ENCODE measurements around the gene RCBTB1. TPM values are rescaled to one million over a fixed set of nuclear protein-coding genes. Genes with fewer than 3 reads are reported as not detected.
A peak's percentile ranks its signal among the peaks of the same experiment; 100 is the strongest.

RCBTB1 gene
- total RNA-seq, 3 donors from 2014 or later (not counting 1 experiment from before 2014, with no cell fraction given), result 19.7 to 28.5 (median 28.4) TPM

GRCh38 chr13:49516467-49516866 is 68.9 kb downstream of the RCBTB1 start:
- no peaks in the 10 kb centered on the region for H3K27me3 Mint-ChIP-seq (ENCODE audit: low read depth in 2 of 2)
- H3K36me3 ChIP-seq (ENCODE audit: control insufficient read depth, insufficient read depth, low read length), result peaks cover 69% of the 10 kb centered on the region
- peaks cover 21% of the 10 kb centered on the region for H3K36me3 Mint-ChIP-seq
- no peaks in the 10 kb centered on the region for H3K9me3 ChIP-seq (ENCODE audit: control insufficient read depth, insufficient read depth, low read length)
- H3K27ac Mint-ChIP-seq, result peak overlapping the region in 1 of 2 donors; percentile 40
- no peaks in the 10 kb centered on the region for H3K4me1 ChIP-seq (ENCODE audit: control insufficient read depth, insufficient read depth, low read length)
- no peak for DNase-seq
- no peak overlapping the region for H3K27ac ChIP-seq (ENCODE audit: low read length)
- peaks cover 20 to 21% of the 10 kb centered on the region in 2 donors for H3K4me1 Mint-ChIP-seq
- no peaks in the 10 kb centered on the region for H3K9me3 Mint-ChIP-seq
- WGBS (ENCODE audit: insufficient coverage), result 96% methylated on average over 5 of the region's 5 CpGs
- no peaks in the 10 kb centered on the region for H3K27me3 ChIP-seq (ENCODE audit: control insufficient read depth, insufficient read depth, low read length)
- ATAC-seq, result no peak
- intact Hi-C loops (cut with micrococcal nuclease), result no loop called here
- no peak overlapping the region for H3K4me3 Mint-ChIP-seq
- no peak overlapping the region for H3K4me3 ChIP-seq (ENCODE audit: low read length)
- TF ChIP-seq CTCF (IDR thresholded peaks at IDR 0.05), result no peak

GRCh38 chr13:49512578-49512977 is 72.8 kb downstream of the RCBTB1 start:
- ATAC-seq, result no peak
- 96% methylated on average over 2 of the region's 2 CpGs for whole genome bisulfite sequencing (ENCODE audit: insufficient coverage)
- H3K4me3 Mint-ChIP-seq, result no peak overlapping the region
- no peak for TF ChIP-seq CTCF (IDR thresholded peaks at IDR 0.05)
- no peak overlapping the region for H3K4me3 ChIP-seq (ENCODE audit: low read length)
- H3K4me1 Mint-ChIP-seq, result peaks cover 29 to 37% of the 10 kb centered on the region in 2 donors
- DNase-seq, result no peak
- peak overlapping the region; percentile 22 to 34 for H3K27ac Mint-ChIP-seq
- H3K9me3 ChIP-seq (ENCODE audit: control insufficient read depth, insufficient read depth, low read length), result no peaks in the 10 kb centered on the region
- H3K27me3 ChIP-seq (ENCODE audit: control insufficient read depth, insufficient read depth, low read length), result no peaks in the 10 kb centered on the region
- no peaks in the 10 kb centered on the region for H3K27me3 Mint-ChIP-seq (ENCODE audit: low read depth in 2 of 2)
- H3K36me3 Mint-ChIP-seq, result peaks cover 6% of the 10 kb centered on the region
- peaks cover 50% of the 10 kb centered on the region for H3K36me3 ChIP-seq (ENCODE audit: control insufficient read depth, insufficient read depth, low read length)
- H3K4me1 ChIP-seq (ENCODE audit: control insufficient read depth, insufficient read depth, low read length), result no peaks in the 10 kb centered on the region
- H3K27ac ChIP-seq (ENCODE audit: low read length), result no peak overlapping the region
- no peaks in the 10 kb centered on the region for H3K9me3 Mint-ChIP-seq
- intact Hi-C loops (cut with micrococcal nuclease), result no loop called here

GRCh38 chr13:49503951-49504350 is 81.4 kb downstream of the RCBTB1 start:
- H3K36me3 Mint-ChIP-seq, result no peaks in the 10 kb centered on the region
- no peak overlapping the region for H3K27ac Mint-ChIP-seq
- no peak for DNase-seq
- no peak overlapping the region for H3K4me3 ChIP-seq (ENCODE audit: low read length)
- no peak overlapping the region for H3K27ac ChIP-seq (ENCODE audit: low read length)
- no peaks in the 10 kb centered on the region for H3K9me3 Mint-ChIP-seq
- no peak overlapping the region for H3K4me3 Mint-ChIP-seq
- peaks cover 14% of the 10 kb centered on the region for H3K36me3 ChIP-seq (ENCODE audit: control insufficient read depth, insufficient read depth, low read length)
- no peaks in the 10 kb centered on the region for H3K9me3 ChIP-seq (ENCODE audit: control insufficient read depth, insufficient read depth, low read length)
- no peaks in the 10 kb centered on the region for H3K27me3 Mint-ChIP-seq (ENCODE audit: low read depth in 2 of 2)
- peaks cover 39 to 47% of the 10 kb centered on the region in 2 donors for H3K4me1 Mint-ChIP-seq
- no peaks in the 10 kb centered on the region for H3K27me3 ChIP-seq (ENCODE audit: control insufficient read depth, insufficient read depth, low read length)
- ATAC-seq, result no peak
- intact Hi-C loops (cut with micrococcal nuclease), result no loop called here
- H3K4me1 ChIP-seq (ENCODE audit: control insufficient read depth, insufficient read depth, low read length), result no peaks in the 10 kb centered on the region
- TF ChIP-seq CTCF (IDR thresholded peaks at IDR 0.05), result no peak
- WGBS (ENCODE audit: insufficient coverage), result 100% methylated on average over 3 of the region's 3 CpGs

GRCh38 chr13:49502954-49503353 is 82.4 kb downstream of the RCBTB1 start:
- no peaks in the 10 kb centered on the region for H3K36me3 Mint-ChIP-seq
- intact Hi-C loops (cut with micrococcal nuclease), result no loop called here
- Histone ChIP-seq H3K9me3 (ENCODE audit: control insufficient read depth, insufficient read depth, low read length) (no peaks in the 10 kb centered on the region), H3K36me3 (ENCODE audit: control insufficient read depth, insufficient read depth, low read length) (peaks cover 14% of the 10 kb centered on the region), H3K4me1 (ENCODE audit: control insufficient read depth, insufficient read depth, low read length) (no peaks in the 10 kb centered on the region), H3K27ac (ENCODE audit: low read length) (no peak overlapping the region), H3K4me3 (ENCODE audit: low read length) (no peak overlapping the region), H3K27me3 (ENCODE audit: control insufficient read depth, insufficient read depth, low read length) (no peaks in the 10 kb centered on the region)
- 72% methylated on average over 9 of the region's 9 CpGs for WGBS (ENCODE audit: insufficient coverage)
- no peak for TF ChIP-seq CTCF (IDR thresholded peaks at IDR 0.05)
- H3K9me3 Mint-ChIP-seq, result no peaks in the 10 kb centered on the region
- H3K4me3 Mint-ChIP-seq, result no peak overlapping the region
- peak overlapping the region in 1 of 2 donors; percentile 74 for H3K27ac Mint-ChIP-seq
- peaks cover 45 to 55% of the 10 kb centered on the region in 2 donors for H3K4me1 Mint-ChIP-seq
- ATAC-seq, result no peak
- DNase-seq, result no peak
- no peaks in the 10 kb centered on the region for H3K27me3 Mint-ChIP-seq (ENCODE audit: low read depth in 2 of 2)

All from natural killer cell (primary cell).